Suprapubic skin (tissue), 4 donors: ENCODE data around the gene MBD6. TPM values are rescaled to one million over a fixed set of nuclear protein-coding genes. Genes with fewer than 3 reads are reported as not detected.

Experiments used
- DNase-seq, 2 donors: peaks; one replicate each; pipeline ENCODE4 v3.0.0-alpha.2; 2019; ENCODE audit warnings: low spot score in 2 of 2
- H3K27ac ChIP-seq: fragments of 200-600 bp; sonication (generic); one replicate; pipeline ENCODE4 v1.5.1; 2019
- H3K27me3 ChIP-seq: fragments of 200-600 bp; sonication (generic); one replicate; pipeline ENCODE4 v1.5.1; 2019
- H3K36me3 ChIP-seq: fragments of 200-600 bp; sonication (generic); one replicate; pipeline ENCODE4 v1.5.1; 2019
- H3K4me1 ChIP-seq: fragments of 200-600 bp; sonication (generic); one replicate; pipeline ENCODE4 v1.5.1; 2019
- H3K4me3 ChIP-seq: fragments of 200-600 bp; sonication (generic); one replicate; pipeline ENCODE4 v1.5.1; 2019; ENCODE audit warnings: mild to moderate bottlenecking
- H3K9me3 ChIP-seq: fragments of 200-600 bp; sonication (generic); one replicate; pipeline ENCODE4 v1.5.1; 2019
- CTCF ChIP-seq, 2 donors: fragments of 200-600 bp in 1 of 2; fragments of 450-650 bp in 1 of 2; sonication (generic) in 1 of 2; IDR thresholded peaks; one replicate each; pipeline ENCODE4 v1.5.1; 2016 to 2019; ENCODE audit warnings: antibody characterized with exemption in 2 of 2, mild to moderate bottlenecking in 1 of 2, moderate library complexity in 1 of 2
- EP300 ChIP-seq: sonication (generic); formaldehyde crosslinking; IDR thresholded peaks from one replicate; pipeline ENCODE4 v1.6.1; 2017; ENCODE audit warnings: antibody characterized with exemption
- POLR2A ChIP-seq, 2 donors: fragments of 450-650 bp; IDR thresholded peaks; one replicate each; pipeline ENCODE4 v1.6.1; 2017; ENCODE audit warnings: antibody characterized with exemption in 2 of 2, mild to moderate bottlenecking in 2 of 2, moderate library complexity in 2 of 2
- POLR2AphosphoS5 ChIP-seq, 3 donors: sonication (generic); formaldehyde crosslinking; IDR thresholded peaks; one replicate each; pipeline ENCODE4 v1.6.1; 2017; ENCODE audit warnings: antibody characterized with exemption in 3 of 3
- WGBS: methylation state at CpG from one replicate; pipeline ENCODE4 v1.1.5; 2018; 5-methylcytosine and 5-hydroxymethylcytosine counted together
- total RNA-seq, 4 donors: library from RNA; depleted of rRNA; stranded (reverse); fragments of >200 nt; gene quantifications; one replicate each; pipeline ENCODE4 v1.1.0, GENCODE V29; 2016

MBD6 gene
- 10 to 100 TPM; 24.4 to 92.9 (median 36.8) TPM for total RNA-seq

GRCh38 chr12:57522011-57522886 is at the start of gene MBD6:
Gene MBD6 (plus strand): TSS chr12:57522824. CDS start chr12:57524304, 1,480 bp downstream.
- peak within 1 kb of the TSS; percentile 96 for H3K27ac ChIP-seq

GRCh38 chr12:57473392-57473791 is 49.2 kb upstream of the MBD6 start:
- Histone ChIP-seq H3K27me3 (peaks cover 43% of the 10 kb centered on the region), H3K9me3 (no peaks in the 10 kb centered on the region), H3K4me3 (no peak overlapping the region), H3K27ac (no peak overlapping the region), H3K4me1 (peaks cover 17% of the 10 kb centered on the region), H3K36me3 (peaks cover 5% of the 10 kb centered on the region)
- no peak for DNase-seq
- 51% methylated on average over 3 of the region's 3 CpGs for WGBS
- no peak for TF ChIP-seq CTCF (IDR thresholded peaks at IDR 0.05)
- TF ChIP-seq EP300: no peak
- no peak for TF ChIP-seq POLR2A (IDR thresholded peaks at IDR 0.05)
- no peak for TF ChIP-seq POLR2AphosphoS5 (IDR thresholded peaks at IDR 0.05)

More at GRCh38 chr12:57522011-57522886, at the start of gene MBD6:
- H3K36me3 ChIP-seq: peaks cover 24% of the 10 kb centered on the region
- peaks cover 70% of the 10 kb centered on the region for H3K4me1 ChIP-seq
- TF ChIP-seq EP300 (no peak), POLR2AphosphoS5 (IDR thresholded peaks at IDR 0.05) (peak in 2 of 3 donors; percentile 30 to 85), POLR2A (IDR thresholded peaks at IDR 0.05) (peak; percentile 13 to 54), CTCF (IDR thresholded peaks at IDR 0.05) (no peak)
- no peaks in the 10 kb centered on the region for H3K27me3 ChIP-seq
- peak; percentile 95 to 97 for DNase-seq
- peak within 1 kb of the TSS; percentile 77 for H3K4me3 ChIP-seq
- H3K9me3 ChIP-seq: no peaks in the 10 kb centered on the region
- 2% methylated on average over 13 of the region's 57 CpGs for WGBS

GRCh38 chr12:57473886-57474285 is 48.7 kb upstream of the MBD6 start:
- no peak overlapping the region for H3K27ac ChIP-seq
- no peak for DNase-seq
- H3K4me3 ChIP-seq: no peak overlapping the region
- no peak for TF ChIP-seq POLR2A (IDR thresholded peaks at IDR 0.05)
- TF ChIP-seq EP300: no peak
- no peak for TF ChIP-seq CTCF (IDR thresholded peaks at IDR 0.05)
- TF ChIP-seq POLR2AphosphoS5 (IDR thresholded peaks at IDR 0.05): no peak
- H3K27me3 ChIP-seq: peaks cover 43% of the 10 kb centered on the region
- no peaks in the 10 kb centered on the region for H3K9me3 ChIP-seq
- H3K36me3 ChIP-seq: peaks cover 5% of the 10 kb centered on the region
- WGBS: 81% methylated on average over 5 of the region's 5 CpGs
- H3K4me1 ChIP-seq: peaks cover 17% of the 10 kb centered on the region

GRCh38 chr12:57474430-57474829 is 48.2 kb upstream of the MBD6 start:
- H3K27me3 ChIP-seq: peaks cover 43% of the 10 kb centered on the region
- H3K27ac ChIP-seq: no peak overlapping the region
- 83% methylated on average over 8 of the region's 8 CpGs for WGBS
- no peaks in the 10 kb centered on the region for H3K9me3 ChIP-seq
- no peak overlapping the region for H3K4me3 ChIP-seq
- peaks cover 17% of the 10 kb centered on the region for H3K4me1 ChIP-seq
- peaks cover 5% of the 10 kb centered on the region for H3K36me3 ChIP-seq
- TF ChIP-seq POLR2AphosphoS5 (IDR thresholded peaks at IDR 0.05) (no peak), EP300 (no peak), CTCF (IDR thresholded peaks at IDR 0.05) (no peak), POLR2A (IDR thresholded peaks at IDR 0.05) (no peak)
- no peak for DNase-seq

- Histone ChIP-seq H3K4me3 (peak overlapping the region; percentile 51), H3K27me3 (peaks cover 43% of the 10 kb centered on the region), H3K9me3 (no peaks in the 10 kb centered on the region), H3K4me1 (peaks cover 17% of the 10 kb centered on the region), H3K27ac (no peak overlapping the region), H3K36me3 (peaks cover 5% of the 10 kb centered on the region)
- 43% methylated on average over 7 of the region's 7 CpGs for WGBS
- TF ChIP-seq EP300 (no peak), CTCF (IDR thresholded peaks at IDR 0.05) (no peak), POLR2A (IDR thresholded peaks at IDR 0.05) (no peak), POLR2AphosphoS5 (IDR thresholded peaks at IDR 0.05) (no peak)
- no peak for DNase-seq
Measured at GRCh38 chr12:57474862-57475261, 47.8 kb upstream of the MBD6 start.
